GM15510 (cell line): ENCODE data around the gene ZNF511.

Source experiments
- POLR2A ChIP-seq: IDR thresholded peaks from 3 replicates; pipeline ENCODE4 v1.6.1; 2011; ENCODE audit warnings: borderline replicate concordance; ENCODE audit not compliant: insufficient read length; ENCODE audit errors: extremely low read depth

ZNF511 gene

DNA sequence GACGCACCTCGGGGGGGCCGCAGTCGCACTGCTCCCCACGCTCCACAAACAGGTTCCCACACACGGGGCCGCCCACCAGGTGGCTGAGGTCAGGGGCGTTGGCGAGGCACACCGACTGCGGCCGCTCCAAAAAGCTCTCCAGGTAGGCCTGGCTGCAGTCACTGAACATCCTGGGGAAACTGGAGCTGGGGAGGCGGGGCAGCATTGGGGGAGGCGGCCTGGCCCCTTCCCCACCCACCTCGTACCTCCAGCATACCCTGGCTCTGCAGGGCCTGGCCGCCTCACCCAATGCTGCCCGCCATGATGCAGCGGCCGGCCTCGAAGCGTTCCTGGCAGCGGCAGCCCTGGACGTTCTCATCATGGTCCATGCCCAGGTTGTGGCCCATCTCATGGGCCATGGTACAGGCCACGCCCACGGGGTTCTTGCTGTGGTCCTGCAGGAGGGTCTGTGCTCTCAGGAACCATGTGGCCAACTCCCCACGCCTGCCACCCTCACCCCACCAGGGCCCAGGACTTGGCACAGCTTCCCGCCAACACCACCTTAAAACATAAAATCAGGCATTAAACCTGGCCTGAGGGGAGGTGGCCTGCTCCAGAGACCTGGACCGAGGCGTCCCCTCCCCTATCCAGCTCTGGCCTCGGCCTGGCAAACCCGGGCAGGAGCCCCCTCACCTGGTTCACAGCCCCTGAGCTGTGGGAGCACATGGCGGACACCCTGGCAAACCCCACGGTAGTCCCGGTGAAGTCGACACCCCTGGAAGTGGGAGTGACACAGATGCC lies 37.0 kb upstream of the ZNF511 start:
- TF ChIP-seq POLR2A, result no peak

DNA sequence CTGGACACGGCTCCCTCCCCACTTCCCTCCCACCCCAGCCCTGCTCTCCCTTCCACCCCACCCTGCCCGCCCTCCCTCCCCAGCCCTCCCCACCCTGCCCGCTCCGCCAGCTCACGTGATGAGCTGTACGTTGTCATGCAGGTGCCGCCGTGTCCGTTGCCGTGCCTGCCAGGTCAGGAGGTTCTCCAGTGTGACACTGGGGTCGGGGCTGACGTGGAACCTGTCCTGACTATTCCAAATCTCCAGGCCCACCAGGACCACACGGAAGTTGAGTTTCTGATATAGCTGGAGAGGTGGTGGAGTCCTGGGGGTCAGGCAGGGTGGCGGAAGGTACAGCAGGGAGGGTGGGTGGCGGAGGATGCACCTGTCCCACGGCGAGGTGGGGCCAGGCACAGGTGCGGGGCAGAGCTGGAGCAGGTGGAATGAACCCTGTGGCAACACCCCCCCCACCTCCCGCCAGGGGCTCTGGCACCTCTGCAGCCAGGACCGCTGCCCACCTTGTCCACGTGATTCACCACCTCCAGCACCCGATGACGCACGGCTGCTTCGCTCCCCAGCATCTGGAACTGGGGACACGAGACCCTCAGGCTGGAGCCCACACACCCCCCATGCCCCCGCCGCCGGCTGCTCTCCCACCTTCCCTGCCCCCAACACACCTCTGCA lies 36.3 kb upstream of the ZNF511 start:
- TF ChIP-seq POLR2A, result no peak

DNA sequence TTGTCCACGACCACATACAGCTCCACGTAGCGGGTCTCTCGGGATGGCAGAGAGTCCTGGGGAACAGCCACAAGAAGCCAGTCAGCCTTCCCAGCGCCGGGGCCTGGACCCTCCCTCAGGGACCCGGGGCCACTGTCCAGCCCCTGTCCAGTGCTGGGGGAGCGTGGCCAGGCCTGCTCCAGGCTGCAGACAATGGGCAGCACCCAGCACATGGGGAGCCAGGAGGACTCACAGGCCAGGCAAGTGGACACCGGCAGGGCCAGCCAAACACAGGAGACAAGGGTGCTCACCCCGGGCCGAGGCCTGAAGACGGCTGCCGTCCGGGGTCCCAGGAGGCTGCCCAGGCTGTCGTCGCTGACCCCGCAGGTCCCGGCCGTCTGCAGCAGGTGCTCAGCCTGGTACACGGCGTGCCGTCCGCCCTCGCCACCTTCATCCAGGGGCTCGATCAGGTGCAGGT lies 35.7 kb upstream of the ZNF511 start:
- no peak for TF ChIP-seq POLR2A

DNA sequence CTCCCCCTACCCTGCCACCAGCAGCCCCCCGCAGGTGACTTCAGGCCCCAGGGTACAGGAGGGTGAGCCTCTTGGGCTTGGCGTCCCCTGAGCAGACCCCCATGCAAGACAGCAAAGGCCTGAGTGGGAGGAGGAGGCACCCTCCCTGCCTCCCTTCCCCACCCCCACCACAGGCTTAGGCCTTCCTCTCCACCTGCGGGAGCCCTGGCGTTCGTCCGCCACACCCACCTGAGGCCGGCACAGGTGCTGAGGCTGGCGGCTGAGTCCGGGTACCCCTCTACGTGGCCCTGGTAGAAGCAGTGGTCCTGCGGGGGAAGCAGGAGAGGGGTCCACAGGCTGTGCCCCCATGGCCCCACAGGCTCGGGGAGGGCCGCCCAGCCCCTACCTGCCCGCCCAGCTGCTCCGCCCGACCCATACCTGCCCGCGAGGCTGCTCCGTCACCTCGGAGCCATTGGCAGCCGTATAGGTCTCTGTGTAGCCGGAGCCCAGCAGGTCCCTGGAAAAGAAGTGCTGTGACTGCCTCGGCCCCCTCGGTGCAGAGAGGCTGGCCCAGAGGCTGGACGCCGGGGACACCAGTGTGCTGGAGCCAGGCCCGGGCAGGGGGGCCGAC lies 35.1 kb upstream of the ZNF511 start:
- no peak for TF ChIP-seq POLR2A

DNA sequence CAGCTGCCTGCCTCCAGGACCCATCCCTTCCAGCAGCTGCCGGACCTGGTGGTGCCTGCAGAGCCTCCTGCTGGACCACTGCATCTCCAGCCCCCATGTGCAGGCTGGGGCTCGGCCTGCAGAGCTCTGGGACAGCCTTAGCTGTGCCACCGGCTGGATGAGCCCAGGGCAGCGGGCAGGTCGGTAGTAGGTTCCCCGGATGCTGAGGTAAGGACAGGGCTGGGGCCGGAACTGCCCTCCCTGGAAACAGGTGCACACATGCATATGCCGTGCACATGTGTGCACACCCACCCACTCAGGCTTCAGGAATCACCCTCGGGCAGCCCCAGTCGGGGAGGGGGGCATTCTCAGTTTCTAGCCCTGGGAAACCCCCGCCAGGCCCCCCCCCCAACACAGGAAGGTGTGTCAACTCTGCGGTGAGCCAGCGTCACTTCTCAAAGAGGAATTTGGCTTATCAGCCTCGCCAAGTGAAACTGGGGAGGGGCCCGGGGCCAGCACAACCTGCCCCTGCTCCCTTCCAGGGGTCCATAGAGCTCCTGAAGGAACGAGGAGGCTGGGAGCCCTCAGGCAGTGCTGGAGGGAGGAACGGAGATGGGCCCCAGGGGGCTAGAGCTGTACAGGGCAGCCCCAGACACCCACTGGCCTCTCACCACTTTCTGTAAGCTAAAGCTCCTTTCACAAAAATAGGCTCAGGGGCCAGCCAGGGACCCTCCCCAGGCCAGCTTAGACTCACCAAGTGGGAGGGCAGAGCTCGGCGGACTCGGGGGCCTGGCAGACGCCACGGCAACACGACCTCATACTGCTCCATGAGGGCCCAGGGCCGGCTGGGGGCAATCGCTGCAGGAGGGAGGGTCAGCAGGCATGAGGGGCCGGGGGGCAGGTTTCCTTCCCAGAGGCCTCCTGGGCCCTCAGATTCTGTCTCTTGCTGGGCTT lies 33.7 kb upstream of the ZNF511 start:
- peak; percentile 41 for TF ChIP-seq POLR2A

DNA sequence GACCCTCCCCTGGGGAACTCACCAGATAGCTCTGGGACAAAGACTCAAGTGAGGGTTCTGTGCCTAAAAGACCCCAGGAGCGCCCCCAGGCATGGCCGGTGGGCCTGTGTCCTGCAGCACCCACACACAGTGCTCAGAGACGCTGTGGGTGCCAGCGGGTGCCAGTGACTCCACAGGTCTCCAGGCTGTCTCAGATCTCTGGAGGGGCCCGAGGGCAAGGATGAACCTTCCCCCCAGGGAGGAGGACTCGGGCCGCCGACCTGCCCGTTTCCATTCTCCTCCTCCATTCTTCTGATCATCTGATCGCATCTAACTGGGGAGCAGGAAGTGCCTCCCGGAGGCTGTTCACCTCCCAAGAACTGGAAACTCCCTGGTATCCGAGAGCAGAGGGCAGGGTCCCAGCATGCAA lies 33.0 kb upstream of the ZNF511 start:
- peak; percentile 30 for TF ChIP-seq POLR2A

DNA sequence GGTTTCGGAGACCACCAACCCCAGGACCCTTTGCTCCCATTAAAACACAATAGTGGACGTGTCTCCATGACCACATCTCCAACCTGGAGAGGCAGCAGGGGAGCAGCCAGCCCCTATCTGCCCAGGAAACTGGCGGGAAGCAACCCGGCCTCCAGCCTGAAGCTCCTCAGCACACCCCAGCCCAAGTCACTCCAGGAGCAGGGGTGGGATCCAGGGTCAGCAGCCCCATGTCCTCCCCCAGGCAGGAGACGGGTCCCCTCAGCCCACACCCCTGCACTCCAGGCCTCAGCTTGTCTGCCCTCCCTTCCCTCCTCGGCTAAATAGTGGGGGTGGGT lies 32.6 kb upstream of the ZNF511 start:
- TF ChIP-seq POLR2A, result peak; percentile 13

DNA sequence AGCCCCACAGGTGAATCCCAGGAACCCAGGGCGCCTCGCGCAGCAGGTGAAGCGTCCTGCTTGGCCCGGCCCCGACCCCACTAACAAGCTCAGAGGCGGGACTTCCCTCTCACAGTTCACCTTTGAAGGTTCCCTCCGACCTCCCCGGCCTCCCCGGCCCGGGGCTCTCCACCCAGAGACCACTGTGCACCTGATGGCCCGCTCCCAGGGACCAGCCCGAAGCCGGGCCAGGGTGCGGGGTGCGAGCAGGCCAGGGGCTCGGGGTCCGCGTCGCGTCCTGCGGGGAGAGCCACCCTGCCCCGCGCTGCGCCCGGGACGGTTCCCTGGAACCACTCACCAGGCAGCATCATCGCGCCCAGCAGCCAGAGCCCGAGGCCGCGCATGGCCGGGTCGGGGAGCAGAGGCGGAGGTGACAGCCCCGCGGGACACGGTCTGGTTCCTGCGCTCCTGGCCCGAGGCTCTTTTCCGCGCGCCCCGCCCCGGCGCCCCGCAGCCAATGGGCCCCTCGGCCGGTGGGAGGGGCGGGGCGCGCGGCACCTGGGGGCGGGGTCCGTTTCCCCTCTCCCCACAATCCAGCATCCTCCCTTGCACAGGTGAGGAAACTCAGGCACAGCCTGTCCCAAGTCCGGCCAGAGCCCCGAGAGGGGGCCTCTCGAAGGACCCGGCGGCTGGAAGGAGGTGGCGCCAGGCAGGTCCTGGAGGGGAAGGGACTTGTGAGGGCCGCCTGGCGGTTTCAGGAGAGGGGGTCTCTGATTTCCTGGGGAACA lies 32.1 kb upstream of the ZNF511 start, which contains the start of gene ADAM8:
Gene ADAM8 (minus strand): TSS at position 434 of the 767 bp plus-strand sequence. CDS start 51 bp downstream, at position 383.
- TF ChIP-seq POLR2A, result peak; percentile 78

DNA sequence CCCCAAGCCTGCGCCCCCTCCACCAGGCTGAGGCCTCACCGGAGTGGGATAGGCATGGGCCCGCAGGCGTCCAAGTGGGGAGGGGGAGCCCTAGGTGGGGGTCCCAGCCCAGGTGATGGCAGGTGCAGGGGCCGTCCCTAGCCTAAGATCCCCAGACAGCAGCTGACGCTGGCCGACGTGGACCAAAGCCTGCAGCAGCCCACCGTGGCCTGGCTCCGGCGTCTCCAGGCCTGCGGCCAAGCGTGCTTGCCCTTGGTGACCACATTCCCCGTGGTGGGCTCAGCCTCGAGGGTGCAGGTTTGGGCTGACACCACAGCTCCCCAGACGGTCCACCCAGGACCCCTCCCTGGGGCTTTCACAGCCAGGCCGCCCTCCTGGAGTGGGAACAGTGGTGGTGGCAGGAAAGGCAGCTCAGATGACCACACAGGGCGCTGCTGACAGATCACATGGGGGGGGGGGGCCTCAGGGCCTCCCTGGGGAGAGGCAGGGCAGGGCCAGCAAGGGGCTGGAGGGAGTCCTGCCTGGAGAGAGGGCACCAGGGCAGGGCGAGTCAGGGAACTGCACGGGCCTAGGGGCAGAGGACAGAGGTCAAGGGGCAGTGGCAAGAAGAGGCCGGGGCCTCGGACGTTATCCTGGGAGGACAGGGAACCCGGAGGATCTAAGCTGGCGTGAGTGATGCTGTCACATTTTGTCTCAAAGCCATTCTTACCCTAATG lies 31.3 kb upstream of the ZNF511 start:
- no peak for TF ChIP-seq POLR2A

DNA sequence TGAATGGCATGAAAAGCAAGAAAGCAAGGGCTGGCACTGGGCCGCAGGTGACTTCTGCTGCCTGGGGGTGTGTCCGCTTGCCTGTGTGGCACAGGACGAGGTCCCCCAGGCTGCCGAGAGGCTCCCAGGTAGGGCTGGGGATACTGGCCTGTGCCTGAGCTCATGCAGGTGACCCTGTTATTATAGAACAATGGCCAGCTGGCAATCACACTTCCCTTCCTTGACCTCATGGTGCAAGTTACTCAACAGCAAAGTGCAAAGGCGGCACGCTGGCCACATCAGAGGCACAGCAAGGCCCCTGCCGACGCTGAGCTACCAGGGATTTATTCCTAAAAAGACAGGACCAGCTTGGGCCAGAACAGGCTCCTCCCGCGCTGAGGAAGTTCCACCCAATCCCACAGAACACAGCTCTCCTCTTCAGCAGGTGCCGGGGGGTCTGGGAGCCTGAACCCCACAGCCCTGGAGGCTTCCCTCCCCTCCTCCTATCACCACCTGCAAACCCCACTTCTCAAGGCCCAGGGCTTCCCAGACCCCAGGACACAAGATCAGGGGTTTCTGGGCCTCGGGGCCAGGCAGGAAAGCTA lies 30.6 kb upstream of the ZNF511 start:
- TF ChIP-seq POLR2A, result no peak

DNA sequence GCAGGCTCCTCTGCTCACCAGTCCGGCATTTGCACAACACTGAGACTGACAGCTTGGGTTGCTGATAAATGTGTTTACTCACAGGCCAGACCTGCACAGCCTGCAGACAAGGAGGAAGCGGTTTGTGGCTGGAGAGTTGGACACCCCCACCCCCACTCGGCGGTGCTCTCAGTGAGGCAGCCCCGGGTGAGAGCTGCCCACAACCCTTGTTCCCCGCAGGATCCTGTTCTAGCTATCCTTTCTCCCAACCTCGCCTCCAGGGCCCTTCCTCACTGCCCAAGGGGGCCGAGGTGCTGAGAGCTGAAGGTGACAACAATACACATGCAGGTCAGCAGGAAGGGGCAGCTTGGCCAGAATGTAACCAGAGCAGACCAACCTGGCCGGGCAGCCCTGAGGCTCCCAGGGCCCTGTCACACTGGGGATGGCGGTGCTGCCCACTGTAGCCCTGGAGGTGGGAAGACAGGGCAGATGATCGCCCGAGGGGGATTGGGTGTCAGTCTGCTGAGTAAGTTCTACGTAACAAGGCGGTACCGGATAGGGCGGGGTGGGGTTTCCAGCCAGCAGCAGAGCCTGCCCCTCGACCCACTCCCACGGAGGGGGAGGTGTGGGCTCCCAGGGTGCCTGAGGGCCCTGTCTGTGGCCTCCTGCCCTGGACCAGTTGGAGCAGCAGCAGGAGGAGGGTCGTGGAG lies 30.0 kb upstream of the ZNF511 start:
- TF ChIP-seq POLR2A, result no peak
